ENCODE data around the gene HK1.

DNA sequence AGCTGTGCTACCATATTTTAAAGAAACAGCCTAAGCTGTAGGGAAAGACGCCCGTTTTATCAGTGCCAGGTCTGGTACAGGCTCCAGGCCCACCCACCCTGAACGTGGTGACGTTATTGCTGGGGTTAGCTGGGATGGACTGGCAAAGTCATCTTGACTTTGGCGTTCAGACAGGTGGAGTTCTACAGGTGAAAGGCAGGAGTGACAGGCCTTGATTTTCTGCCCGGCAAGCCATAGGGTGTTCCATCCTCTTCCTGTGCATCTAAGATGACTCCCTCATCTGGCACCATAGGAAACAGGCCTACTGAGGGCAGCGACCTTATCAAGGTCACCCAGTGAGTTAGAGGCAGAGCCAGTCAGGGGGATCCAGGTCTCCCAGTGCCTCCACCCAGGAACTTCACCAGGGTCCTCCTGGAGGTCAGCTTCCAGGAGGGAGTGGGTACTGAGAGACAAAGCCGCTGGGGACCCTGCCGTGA is 41.6 kb downstream of the HK1 start:
- no peak for TF ChIP-seq EZH2 (IDR thresholded peaks at IDR 0.05; ENCODE audit: borderline replicate concordance, low read length)
- TF ChIP-seq, protein P1, sequence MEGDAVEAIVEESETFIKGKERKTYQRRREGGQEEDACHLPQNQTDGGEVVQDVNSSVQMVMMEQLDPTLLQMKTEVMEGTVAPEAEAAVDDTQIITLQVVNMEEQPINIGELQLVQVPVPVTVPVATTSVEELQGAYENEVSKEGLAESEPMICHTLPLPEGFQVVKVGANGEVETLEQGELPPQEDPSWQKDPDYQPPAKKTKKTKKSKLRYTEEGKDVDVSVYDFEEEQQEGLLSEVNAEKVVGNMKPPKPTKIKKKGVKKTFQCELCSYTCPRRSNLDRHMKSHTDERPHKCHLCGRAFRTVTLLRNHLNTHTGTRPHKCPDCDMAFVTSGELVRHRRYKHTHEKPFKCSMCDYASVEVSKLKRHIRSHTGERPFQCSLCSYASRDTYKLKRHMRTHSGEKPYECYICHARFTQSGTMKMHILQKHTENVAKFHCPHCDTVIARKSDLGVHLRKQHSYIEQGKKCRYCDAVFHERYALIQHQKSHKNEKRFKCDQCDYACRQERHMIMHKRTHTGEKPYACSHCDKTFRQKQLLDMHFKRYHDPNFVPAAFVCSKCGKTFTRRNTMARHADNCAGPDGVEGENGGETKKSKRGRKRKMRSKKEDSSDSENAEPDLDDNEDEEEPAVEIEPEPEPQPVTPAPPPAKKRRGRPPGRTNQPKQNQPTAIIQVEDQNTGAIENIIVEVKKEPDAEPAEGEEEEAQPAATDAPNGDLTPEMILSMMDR (IDR thresholded peaks at IDR 0.05; ENCODE audit: low read length), result no peak
